Right cardiac atrium (tissue), 5 donors: ENCODE data around the gene LRTM1. TPM values are rescaled to one million over a fixed set of nuclear protein-coding genes. Genes with fewer than 3 reads are reported as not detected.

Experiments
- ATAC-seq, 2 donors: fragments of 200-7000 bp; cut with Tn5 transposase; one replicate each; pipeline versions ENCODE4 v1.8.0 to v1.9.1; 2020; ENCODE audit warnings: moderate library complexity in 2 of 2, mild to moderate bottlenecking in 1 of 2
- DNase-seq, 3 donors: peaks; one replicate each; pipeline ENCODE4 v3.0.0-alpha.2; 2020
- H3K27ac ChIP-seq: one replicate; pipeline ENCODE4 v1.5.1; 2013; ENCODE audit warnings: mild to moderate bottlenecking, low read length, control low read depth, moderate library complexity
- H3K27me3 ChIP-seq: one replicate; pipeline ENCODE4 v1.6.1; 2013; ENCODE audit not compliant: control insufficient read depth, insufficient read depth
- H3K4me1 ChIP-seq: one replicate; pipeline ENCODE4 v1.6.1; 2013; ENCODE audit warnings: low read length; ENCODE audit not compliant: control insufficient read depth, insufficient read depth
- H3K4me3 ChIP-seq: one replicate; pipeline ENCODE4 v1.5.1; 2013; ENCODE audit warnings: low read length, control low read depth
- H3K9me3 ChIP-seq: one replicate; pipeline ENCODE4 v1.6.1; 2013; ENCODE audit warnings: low read length; ENCODE audit not compliant: control insufficient read depth
- WGBS: extraction: QIAGEN DNeasy Blood & Tissue Kit; methylation state at CpG from one replicate; pipeline ENCODE4 v1.1.7; 2013; 5-methylcytosine and 5-hydroxymethylcytosine counted together
- intact Hi-C, 4 donors: fragments of 100-400 bp; cut with DNase I; formaldehyde crosslinking; loops; one replicate each; pipeline versions ENCODE4 v1.11.0 to v1.14.0; 2022 to 2023
- polyA plus RNA-seq: library from polyadenylated mRNA; stranded (reverse); fragments of 200-250 nt; gene quantifications from one replicate; pipeline ENCODE4 v1.2.3, GENCODE V29; 2013
- total RNA-seq, 4 donors: library from RNA; stranded (reverse); fragmentation: NEBNext Ultra II Directional; extraction: Animal tissue kit (Norgen Biotek cat#: 25700); gene quantifications; one replicate each; pipeline ENCODE4 v1.2.1, GENCODE V29; 2021
- donor health status: healthy with polysubstance abuse.
- donor health status: DM: no; HTN: yes; CAD: no.
- donor health status: DM: no; HTN: no; CAD: no.
- donor health status: DM: no; HTN: yes; CAD: no; lungs with severe emphysema.
- donor health status: DM: yes; HTN: yes; CAD: no.

Gene LRTM1
- total and polyA plus RNA-seq, 5 donors: not detected

DNA sequence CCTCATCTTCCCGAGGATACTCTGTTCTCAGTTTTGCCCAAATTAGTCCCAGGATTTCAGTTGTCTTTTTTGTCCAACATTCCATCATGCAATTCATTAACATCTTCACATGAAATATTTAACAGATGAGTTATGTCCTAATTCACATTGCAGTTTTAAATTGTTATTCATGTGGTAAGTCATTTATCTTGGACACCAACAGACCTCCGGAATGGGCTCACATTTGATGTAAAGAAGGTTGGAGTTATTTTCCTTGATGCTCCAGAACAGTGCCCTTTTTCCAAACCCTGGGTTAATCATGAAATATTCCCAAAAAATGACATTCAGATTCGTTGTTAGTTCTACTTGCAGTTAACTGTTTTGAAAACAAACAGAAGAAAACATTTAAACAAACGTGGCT, 32.8 kb upstream of the LRTM1 start:
- ATAC-seq (no peak), DNase-seq (no peak)
- Histone ChIP-seq H3K9me3 (no peaks in the 10 kb centered on the region), H3K4me1 (no peaks in the 10 kb centered on the region), H3K27me3 (no peaks in the 10 kb centered on the region), H3K4me3 (no peak overlapping the region), H3K27ac (no peak overlapping the region)
- intact Hi-C loops: no loop called here
- WGBS: 61% methylated on average over 4 of the region's 4 CpGs

DNA sequence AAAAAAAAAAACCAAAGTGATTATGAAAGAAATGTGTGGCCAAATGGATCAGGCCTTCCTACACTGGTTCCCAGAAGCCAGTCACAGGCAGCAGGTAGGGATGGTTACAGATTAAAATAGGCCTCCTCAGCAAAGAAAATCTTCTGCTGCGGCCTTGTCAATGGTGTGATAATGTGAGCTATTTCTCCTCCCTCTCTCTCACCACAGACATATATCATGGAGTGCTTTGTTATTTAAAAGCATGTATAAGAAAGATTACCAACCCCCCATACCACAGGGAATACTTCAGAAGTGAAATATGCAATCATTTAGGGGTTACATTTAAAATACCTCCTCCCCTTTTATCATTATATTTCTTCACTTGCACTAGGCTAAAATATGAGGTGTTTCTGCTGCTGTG, 32.2 kb upstream of the LRTM1 start:
- Histone ChIP-seq H3K9me3 (no peaks in the 10 kb centered on the region), H3K4me3 (no peak overlapping the region), H3K27me3 (no peaks in the 10 kb centered on the region), H3K4me1 (no peaks in the 10 kb centered on the region), H3K27ac (no peak overlapping the region)
- WGBS: 87% methylated on average over 1 of the region's 1 CpG
- intact Hi-C loops: no loop called here
- ATAC-seq (no peak), DNase-seq (no peak)

DNA sequence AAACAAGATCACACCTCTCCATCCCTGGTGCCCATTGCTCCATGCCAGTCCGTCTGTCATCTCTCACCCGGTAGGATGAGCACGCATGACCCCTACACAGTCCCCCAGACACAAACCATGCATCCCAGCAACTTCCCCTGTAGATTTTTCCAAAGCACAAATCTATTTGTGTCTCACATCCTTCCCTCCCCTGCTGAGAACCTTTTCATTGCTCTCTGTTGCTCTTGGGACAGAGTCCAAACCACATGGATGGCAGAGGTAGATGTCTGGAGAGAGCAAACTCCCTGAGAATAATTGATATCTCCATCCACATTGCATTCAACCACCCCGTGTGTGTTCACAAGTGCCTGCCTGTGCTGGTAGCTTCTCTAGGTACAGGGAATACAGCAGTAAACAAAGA, 29.9 kb upstream of the LRTM1 start:
- WGBS: 81% methylated on average over 4 of the region's 4 CpGs
- intact Hi-C loops: loop anchor here in 1 of 4 donors (10.0 kb wide), 1 partner anchor 217 kb away; no protein-coding TSS in a partner anchor
- no peaks in the 10 kb centered on the region for H3K9me3 ChIP-seq
- H3K4me1 ChIP-seq: no peaks in the 10 kb centered on the region
- no peaks in the 10 kb centered on the region for H3K27me3 ChIP-seq
- ATAC-seq (no peak), DNase-seq (no peak)
- H3K4me3 ChIP-seq: no peak overlapping the region
- H3K27ac ChIP-seq: no peak overlapping the region

DNA sequence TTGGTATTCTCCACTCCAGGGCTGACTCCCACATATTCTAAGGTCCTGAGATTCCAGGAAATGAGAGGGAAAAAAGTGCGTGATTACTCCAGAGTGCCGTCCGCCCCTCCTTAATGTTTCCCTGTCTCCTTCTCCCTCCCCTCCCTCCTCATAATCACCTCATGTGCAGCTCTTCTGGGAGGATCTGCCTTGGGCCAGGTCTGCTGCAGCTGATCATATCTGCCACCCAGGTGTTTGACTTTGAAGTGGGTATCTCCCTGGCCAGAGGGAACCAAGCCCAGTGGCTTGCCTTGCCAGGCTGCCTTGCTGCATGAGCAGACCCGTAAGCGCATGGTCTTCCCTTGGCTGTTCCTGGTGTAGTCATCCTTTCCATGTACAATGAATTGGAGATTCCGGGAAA, 28.1 kb upstream of the LRTM1 start:
- Histone ChIP-seq H3K4me3 (no peak overlapping the region), H3K27me3 (no peaks in the 10 kb centered on the region), H3K4me1 (no peaks in the 10 kb centered on the region), H3K9me3 (no peaks in the 10 kb centered on the region), H3K27ac (no peak overlapping the region)
- intact Hi-C loops: loop anchor here in 1 of 4 donors (10.0 kb wide), 1 partner anchor 219 kb away; no protein-coding TSS in a partner anchor
- DNase-seq (no peak), ATAC-seq (no peak)
- WGBS: 76% methylated on average over 6 of the region's 6 CpGs

DNA sequence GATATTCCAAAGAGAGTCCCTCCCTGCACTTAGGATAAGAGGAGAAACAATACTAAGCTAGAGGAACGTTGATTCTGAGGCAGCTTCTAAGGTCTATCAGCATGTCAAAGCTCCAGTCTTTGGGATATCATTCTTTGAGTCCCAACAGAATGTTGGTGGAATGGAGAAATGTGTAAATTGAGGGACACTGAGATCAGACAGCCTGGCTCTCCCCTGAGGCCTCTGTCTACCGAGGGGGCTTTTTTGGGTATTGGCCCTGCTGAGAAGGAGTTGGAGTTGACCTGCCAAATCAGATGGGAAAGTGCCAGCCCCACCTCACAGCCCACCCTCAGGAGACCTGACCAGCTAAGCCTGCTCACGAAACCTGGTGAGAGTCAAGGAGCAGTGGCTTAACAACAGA, 27.6 kb upstream of the LRTM1 start:
- H3K27ac ChIP-seq: no peak overlapping the region
- WGBS: 79% methylated on average over 3 of the region's 3 CpGs
- no peaks in the 10 kb centered on the region for H3K4me1 ChIP-seq
- no peaks in the 10 kb centered on the region for H3K27me3 ChIP-seq
- DNase-seq (no peak), ATAC-seq (no peak)
- no peaks in the 10 kb centered on the region for H3K9me3 ChIP-seq
- no peak overlapping the region for H3K4me3 ChIP-seq
- intact Hi-C loops: loop anchor here in 1 of 4 donors (10.0 kb wide), 1 partner anchor 219 kb away; no protein-coding TSS in a partner anchor

DNA sequence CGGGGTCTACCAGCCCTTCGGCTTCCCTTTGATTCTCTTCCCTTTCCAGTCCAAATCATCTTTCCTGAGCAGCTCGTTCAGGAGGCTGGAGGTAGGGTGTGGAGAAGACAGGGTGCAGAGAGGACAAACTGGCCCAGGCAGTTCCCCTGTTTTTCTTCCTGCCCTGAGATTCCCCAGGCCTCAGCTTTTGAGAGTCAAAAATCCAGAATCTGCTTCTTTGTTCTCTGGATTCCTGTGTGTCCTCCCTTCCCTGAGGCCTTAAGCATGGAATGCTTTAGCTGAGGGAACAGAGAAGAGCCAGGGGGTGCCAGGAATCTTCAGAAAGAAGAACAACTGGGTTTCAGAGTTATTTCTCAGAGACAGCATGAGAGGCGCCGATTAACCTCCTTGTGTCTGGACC, 26.7 kb upstream of the LRTM1 start:
- DNase-seq: no peak
- no peaks in the 10 kb centered on the region for H3K4me1 ChIP-seq
- H3K27ac ChIP-seq: no peak overlapping the region
- no peaks in the 10 kb centered on the region for H3K9me3 ChIP-seq
- H3K4me3 ChIP-seq: no peak overlapping the region
- no peaks in the 10 kb centered on the region for H3K27me3 ChIP-seq
- ATAC-seq: no peak
- intact Hi-C loops: loop anchor here in 1 of 4 donors (10.0 kb wide), 1 partner anchor 220 kb away; no protein-coding TSS in a partner anchor
- 88% methylated on average over 5 of the region's 5 CpGs for WGBS

DNA sequence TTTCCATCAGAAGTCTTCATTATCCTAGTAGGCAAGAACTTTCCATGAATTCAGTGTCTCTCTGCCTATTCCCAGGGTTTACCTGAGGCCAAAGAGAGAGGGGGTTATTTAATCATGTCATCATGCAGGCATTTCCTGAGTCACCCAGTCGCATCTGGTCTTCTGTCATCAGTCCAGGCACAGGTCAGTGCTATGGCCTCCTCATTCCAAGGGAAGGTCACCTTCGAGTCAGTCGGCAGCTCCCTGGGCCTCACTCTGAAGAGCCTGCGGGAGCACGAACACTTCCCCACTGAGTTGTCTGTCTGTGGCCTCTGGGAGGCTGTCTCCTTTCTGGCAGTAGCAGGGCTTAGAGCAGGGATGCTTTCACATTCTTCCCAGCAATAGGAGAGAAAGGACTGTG, 26.2 kb upstream of the LRTM1 start:
- no peak overlapping the region for H3K4me3 ChIP-seq
- H3K27ac ChIP-seq: no peak overlapping the region
- H3K4me1 ChIP-seq: no peaks in the 10 kb centered on the region
- DNase-seq (no peak), ATAC-seq (no peak)
- no peaks in the 10 kb centered on the region for H3K9me3 ChIP-seq
- intact Hi-C loops: loop anchor here in 1 of 4 donors (10.0 kb wide), 1 partner anchor 221 kb away; no protein-coding TSS in a partner anchor
- WGBS: 41% methylated on average over 5 of the region's 5 CpGs
- H3K27me3 ChIP-seq: no peaks in the 10 kb centered on the region

DNA sequence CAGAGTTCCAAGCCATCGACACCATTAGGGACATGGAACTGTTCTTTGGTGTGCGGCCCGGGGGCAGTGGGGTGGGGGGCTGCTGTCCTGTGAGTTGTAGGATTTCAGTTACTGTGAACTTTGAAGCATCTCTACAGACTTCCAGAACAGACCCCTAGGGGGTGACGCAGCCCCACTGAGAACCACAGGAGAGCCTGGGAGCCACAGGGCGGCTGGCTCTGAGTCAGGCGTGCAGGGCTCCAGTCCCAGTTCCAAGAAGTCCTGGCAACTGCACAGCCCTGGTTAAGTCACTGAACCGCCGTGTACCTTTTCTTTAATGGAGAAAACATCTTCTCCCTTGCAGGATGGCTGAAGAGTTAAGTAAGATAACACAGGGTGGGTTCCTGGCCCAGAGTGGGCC, 23.5 kb upstream of the LRTM1 start:
- intact Hi-C loops: loop anchor here in 1 of 4 donors (10.0 kb wide), 1 partner anchor 223 kb away; no protein-coding TSS in a partner anchor
- Histone ChIP-seq H3K27ac (no peak overlapping the region), H3K4me1 (no peaks in the 10 kb centered on the region), H3K27me3 (no peaks in the 10 kb centered on the region), H3K4me3 (no peak overlapping the region), H3K9me3 (no peaks in the 10 kb centered on the region)
- WGBS: 31% methylated on average over 8 of the region's 8 CpGs
- peak; percentile 97 for ATAC-seq
- peak; percentile 83 to 94 (median 91) for DNase-seq

DNA sequence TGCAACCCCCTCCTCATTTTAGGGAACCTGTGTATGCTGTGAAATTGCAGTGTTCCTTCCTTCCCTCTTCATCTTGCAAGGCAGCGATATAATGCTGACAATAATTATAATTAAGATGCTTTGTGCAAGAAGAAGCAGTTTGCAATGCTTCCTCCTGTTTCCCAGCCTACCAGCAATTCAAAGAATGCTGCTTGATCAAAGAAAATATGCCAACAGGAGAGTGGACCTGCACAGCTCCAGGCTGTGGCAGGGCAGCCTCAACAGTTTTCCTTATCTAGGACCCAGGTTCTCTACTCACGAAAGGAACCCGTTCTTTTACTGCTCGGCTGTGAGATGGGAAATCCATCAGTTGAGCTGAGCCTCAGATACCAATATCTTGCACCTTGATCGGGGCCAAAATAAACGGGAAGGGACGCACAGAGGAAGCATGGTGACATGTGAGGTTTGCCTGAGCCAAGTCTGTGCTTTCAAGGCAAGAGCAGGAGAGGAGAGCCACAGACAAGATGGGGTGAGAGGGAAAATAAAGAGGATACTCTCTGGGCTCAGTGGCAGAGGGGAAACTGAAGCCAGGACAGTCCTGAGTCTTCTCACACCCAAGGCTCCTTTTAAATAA, 22.6 kb upstream of the LRTM1 start:
- Histone ChIP-seq H3K27me3 (no peaks in the 10 kb centered on the region), H3K9me3 (no peaks in the 10 kb centered on the region), H3K4me3 (no peak overlapping the region), H3K27ac (no peak overlapping the region), H3K4me1 (no peaks in the 10 kb centered on the region)
- intact Hi-C loops: loop anchor here in 1 of 4 donors (10.0 kb wide), 1 partner anchor 224 kb away; no protein-coding TSS in a partner anchor
- ATAC-seq: peak; percentile 34 to 78
- WGBS: 24% methylated on average over 7 of the region's 7 CpGs
- DNase-seq: no peak

DNA sequence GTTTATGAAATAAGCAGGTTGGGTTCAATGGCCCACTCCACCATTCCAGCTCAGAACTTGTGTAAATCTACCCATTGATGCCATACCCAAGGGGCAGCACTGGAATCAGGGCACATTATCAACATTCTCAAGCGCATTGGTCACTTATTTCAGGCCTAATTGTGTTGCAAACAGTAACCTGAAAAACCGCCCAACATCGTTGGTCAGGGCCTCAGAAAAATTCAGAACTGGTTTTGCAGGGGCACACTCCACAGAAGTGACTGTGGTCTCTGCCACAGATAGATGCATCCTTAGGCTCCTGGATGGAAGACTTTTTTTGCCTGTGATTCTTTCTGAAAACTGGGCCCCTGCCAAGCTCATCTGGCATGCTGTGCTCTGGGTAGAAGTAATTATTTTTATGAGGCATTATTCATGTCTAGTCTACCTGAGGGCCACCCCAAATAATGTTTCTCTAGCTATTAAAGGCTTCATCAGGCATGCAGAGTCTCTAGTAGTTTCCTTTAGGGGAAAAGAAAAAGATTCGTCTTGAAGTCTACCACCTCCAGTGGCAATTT, 21.7 kb upstream of the LRTM1 start:
- H3K4me3 ChIP-seq: no peak overlapping the region
- no peak overlapping the region for H3K27ac ChIP-seq
- no peaks in the 10 kb centered on the region for H3K27me3 ChIP-seq
- ATAC-seq: no peak
- no peaks in the 10 kb centered on the region for H3K9me3 ChIP-seq
- intact Hi-C loops: loop anchor here in 1 of 4 donors (10.0 kb wide), 1 partner anchor 225 kb away; no protein-coding TSS in a partner anchor
- DNase-seq: no peak
- no peaks in the 10 kb centered on the region for H3K4me1 ChIP-seq
- WGBS: 90% methylated on average over 4 of the region's 4 CpGs

DNA sequence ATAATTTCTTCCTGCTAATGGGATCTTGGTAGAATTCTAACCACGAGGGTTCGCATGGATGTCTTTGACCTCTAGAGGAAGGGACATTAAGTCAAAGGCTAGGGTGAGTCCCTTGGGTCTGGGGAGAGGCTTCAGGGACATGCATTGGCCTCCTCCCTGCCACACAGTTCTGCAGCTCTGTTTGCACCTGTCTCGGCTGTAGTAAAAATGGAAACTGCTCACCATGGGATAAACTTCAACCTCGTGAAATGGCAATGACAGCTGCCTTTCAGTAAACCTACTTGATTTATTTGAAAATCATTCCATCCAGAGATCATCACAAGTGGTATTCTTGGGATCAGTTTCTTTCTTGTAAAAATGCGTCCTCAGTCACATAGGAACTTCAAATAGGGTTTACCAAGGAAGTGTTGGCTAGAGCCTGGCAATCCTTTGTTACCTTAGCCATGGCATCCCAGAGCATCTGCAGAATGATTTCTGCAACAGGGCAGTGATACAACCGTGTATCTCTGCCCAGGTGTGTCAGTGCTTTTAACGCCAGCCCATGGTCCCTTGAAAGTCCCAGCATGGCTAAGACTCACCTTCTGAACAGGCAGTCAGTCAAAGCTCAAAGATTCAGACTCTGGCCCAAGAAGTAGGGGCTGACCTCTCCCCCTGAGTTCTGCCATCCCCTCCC, 14.0 kb upstream of the LRTM1 start:
- Histone ChIP-seq H3K4me1 (no peaks in the 10 kb centered on the region), H3K27me3 (no peaks in the 10 kb centered on the region), H3K9me3 (no peaks in the 10 kb centered on the region), H3K27ac (no peak overlapping the region), H3K4me3 (no peak overlapping the region)
- ATAC-seq (no peak), DNase-seq (no peak)
- intact Hi-C loops: no loop called here
- 88% methylated on average over 7 of the region's 7 CpGs for WGBS
